ENCODE results near the gene MADCAM1.

The MADCAM1 gene

GRCh38 chr19:531009-531752 lies 34.9 kb downstream of the MADCAM1 start:
- H4K91ac ChIP-seq (ENCODE audit: low read length) = peak overlapping the region; percentile 95
- peak overlapping the region; percentile 93 to 95 for H3K18ac ChIP-seq (ENCODE audit: low read depth in 1 of 2, low read length in 2 of 2)
- peak overlapping the region in 1 of 2 experiments; percentile 76 for H2BK12ac ChIP-seq (ENCODE audit: low read length in 2 of 2)
- peak overlapping the region; percentile 85 to 88 for H3K4me3 ChIP-seq (ENCODE audit: insufficient read depth in 1 of 2, low read depth in 1 of 2, low read length in 2 of 2)
- peak overlapping the region; percentile 95 for H4K8ac ChIP-seq (ENCODE audit: low read length)
- no peak overlapping the region for H2AK5ac ChIP-seq (ENCODE audit: low read length, severe bottlenecking)
- peaks cover 2 to 21% of the 10 kb centered on the region in 2 experiments for H3K36me3 ChIP-seq (ENCODE audit: control insufficient read depth in 1 of 2, insufficient read depth in 2 of 2, low read depth in 1 of 2, low read length in 2 of 2)
- H3K4me2 ChIP-seq (ENCODE audit: low read length, poor library complexity, severe bottlenecking) = peak overlapping the region; percentile 83
- H3K14ac ChIP-seq (ENCODE audit: low read length in 2 of 2) = peak overlapping the region in 1 of 2 experiments; percentile 45
- H2BK5ac ChIP-seq (ENCODE audit: low read depth, low read length, poor library complexity, severe bottlenecking) = peak overlapping the region; percentile 91
- peak overlapping the region; percentile 67 for H2BK120ac ChIP-seq (ENCODE audit: low read depth, low read length)
- no peak overlapping the region for H3K27ac ChIP-seq (ENCODE audit: low read length, poor library complexity, severe bottlenecking)
- H3K79me1 ChIP-seq (replicated peaks; ENCODE audit: low read length, poor library complexity, severe bottlenecking) = no peaks in the 10 kb centered on the region
- peak overlapping the region; percentile 56 for H2AFZ ChIP-seq (ENCODE audit: low read depth, low read length)
- H3K9ac ChIP-seq (ENCODE audit: low read length) = peak overlapping the region; percentile 83
- peaks cover 36% of the 10 kb centered on the region for H3K4me1 ChIP-seq (ENCODE audit: control insufficient read depth, insufficient read depth, low read depth, low read length)
- DNase-seq = peak; percentile 80
- H3K27me3 ChIP-seq (ENCODE audit: control insufficient read depth in 1 of 2, insufficient read depth in 1 of 2, low read length in 2 of 2) = peaks cover 0 to 3% of the 10 kb centered on the region in 2 experiments
- under 1% methylated on average over 54 of the region's 103 CpGs for WGBS
- peak overlapping the region in 1 of 2 experiments; percentile 11 for H3K23ac ChIP-seq (ENCODE audit: low read length in 2 of 2)
- peak overlapping the region; percentile 94 for H2BK15ac ChIP-seq (ENCODE audit: low read depth, poor library complexity, severe bottlenecking)
- peak overlapping the region; percentile 78 to 95 for H3K4ac ChIP-seq (ENCODE audit: low read depth in 1 of 2, low read length in 2 of 2)
- no peaks in the 10 kb centered on the region for H3K9me3 ChIP-seq (ENCODE audit: control insufficient read depth, low read length)

- Histone ChIP-seq H2BK5ac (ENCODE audit: low read depth, low read length, poor library complexity, severe bottlenecking) (peak within 1 kb of the TSS; percentile 91), H3K36me3 (ENCODE audit: control insufficient read depth in 1 of 2, insufficient read depth in 2 of 2, low read depth in 1 of 2, low read length in 2 of 2) (peaks cover 10 to 29% of the 10 kb centered on the region in 2 experiments), H2BK120ac (ENCODE audit: low read depth, low read length) (peak within 1 kb of the TSS; percentile 67), H3K4me2 (ENCODE audit: low read length, poor library complexity, severe bottlenecking) (peak within 1 kb of the TSS; percentile 97), H3K23ac (ENCODE audit: low read length in 2 of 2) (peak within 1 kb of the TSS in 1 of 2 experiments; percentile 81), H3K9ac (ENCODE audit: low read length) (peak within 1 kb of the TSS; percentile 91), H3K27ac (ENCODE audit: low read length, poor library complexity, severe bottlenecking) (peak within 1 kb of the TSS; percentile 88), H3K4me1 (ENCODE audit: control insufficient read depth, insufficient read depth, low read depth, low read length) (peaks cover 37% of the 10 kb centered on the region), H3K4ac (ENCODE audit: low read depth in 1 of 2, low read length in 2 of 2) (peak within 1 kb of the TSS; percentile 78 to 95), H2AFZ (ENCODE audit: low read depth, low read length) (peak within 1 kb of the TSS; percentile 56), H3K27me3 (ENCODE audit: control insufficient read depth in 1 of 2, insufficient read depth in 1 of 2, low read length in 2 of 2) (no peaks in the 10 kb centered on the region), H2AK5ac (ENCODE audit: low read length, severe bottlenecking) (no peak within 1 kb of the TSS), H3K18ac (ENCODE audit: low read depth in 1 of 2, low read length in 2 of 2) (peak within 1 kb of the TSS; percentile 93 to 95), H4K91ac (ENCODE audit: low read length) (peak within 1 kb of the TSS; percentile 95), H2BK15ac (ENCODE audit: low read depth, poor library complexity, severe bottlenecking) (peak within 1 kb of the TSS; percentile 94), H4K8ac (ENCODE audit: low read length) (peak within 1 kb of the TSS; percentile 95), H3K79me1 (replicated peaks; ENCODE audit: low read length, poor library complexity, severe bottlenecking) (peaks cover 6% of the 10 kb centered on the region), H3K14ac (ENCODE audit: low read length in 2 of 2) (peak within 1 kb of the TSS; percentile 80 to 81), H3K9me3 (ENCODE audit: control insufficient read depth, low read length) (no peaks in the 10 kb centered on the region), H3K4me3 (ENCODE audit: insufficient read depth in 1 of 2, low read depth in 1 of 2, low read length in 2 of 2) (peak within 1 kb of the TSS; percentile 88 to 89), H2BK12ac (ENCODE audit: low read length in 2 of 2) (peak within 1 kb of the TSS in 1 of 2 experiments; percentile 76)
- WGBS = under 1% methylated on average over 70 of the region's 84 CpGs
- DNase-seq = no peak
These were observed 35.7 kb downstream of the MADCAM1 start, which contains the start of gene CDC34 for GRCh38 chr19:531753-532560. Gene CDC34 (plus strand): TSS chr19:531760. CDS start chr19:531932, 172 bp downstream.

GRCh38 chr19:532561-533363 lies 36.5 kb downstream of the MADCAM1 start:
- peak; percentile 86 for DNase-seq
- H3K4me3 ChIP-seq (ENCODE audit: insufficient read depth in 1 of 2, low read depth in 1 of 2, low read length in 2 of 2) = peak overlapping the region; percentile 83 to 89
- H3K27me3 ChIP-seq (ENCODE audit: control insufficient read depth in 1 of 2, insufficient read depth in 1 of 2, low read length in 2 of 2) = no peaks in the 10 kb centered on the region
- H2BK5ac ChIP-seq (ENCODE audit: low read depth, low read length, poor library complexity, severe bottlenecking) = no peak overlapping the region
- H2AFZ ChIP-seq (ENCODE audit: low read depth, low read length) = no peak overlapping the region
- H3K4me1 ChIP-seq (ENCODE audit: control insufficient read depth, insufficient read depth, low read depth, low read length) = peaks cover 37% of the 10 kb centered on the region
- H3K79me1 ChIP-seq (replicated peaks; ENCODE audit: low read length, poor library complexity, severe bottlenecking) = peaks cover 7% of the 10 kb centered on the region
- peak overlapping the region; percentile 78 to 93 for H3K18ac ChIP-seq (ENCODE audit: low read depth in 1 of 2, low read length in 2 of 2)
- H3K4me2 ChIP-seq (ENCODE audit: low read length, poor library complexity, severe bottlenecking) = peak overlapping the region; percentile 97
- peak overlapping the region; percentile 52 for H4K91ac ChIP-seq (ENCODE audit: low read length)
- H3K27ac ChIP-seq (ENCODE audit: low read length, poor library complexity, severe bottlenecking) = peak overlapping the region; percentile 88
- H2BK120ac ChIP-seq (ENCODE audit: low read depth, low read length) = peak overlapping the region; percentile 54
- H3K4ac ChIP-seq (ENCODE audit: low read depth in 1 of 2, low read length in 2 of 2) = peak overlapping the region; percentile 67 to 81
- peak overlapping the region; percentile 73 for H2BK15ac ChIP-seq (ENCODE audit: low read depth, poor library complexity, severe bottlenecking)
- H3K9me3 ChIP-seq (ENCODE audit: control insufficient read depth, low read length) = no peaks in the 10 kb centered on the region
- peak overlapping the region; percentile 42 for H4K8ac ChIP-seq (ENCODE audit: low read length)
- 1% methylated on average over 47 of the region's 47 CpGs for WGBS
- H3K9ac ChIP-seq (ENCODE audit: low read length) = peak overlapping the region; percentile 91
- peak overlapping the region; percentile 41 for H2AK5ac ChIP-seq (ENCODE audit: low read length, severe bottlenecking)
- peaks cover 15 to 37% of the 10 kb centered on the region in 2 experiments for H3K36me3 ChIP-seq (ENCODE audit: control insufficient read depth in 1 of 2, insufficient read depth in 2 of 2, low read depth in 1 of 2, low read length in 2 of 2)
- peak overlapping the region; percentile 44 to 81 for H3K14ac ChIP-seq (ENCODE audit: low read length in 2 of 2)
- peak overlapping the region; percentile 93 to 99 for H3K23ac ChIP-seq (ENCODE audit: low read length in 2 of 2)
- H2BK12ac ChIP-seq (ENCODE audit: low read length in 2 of 2) = peak overlapping the region in 1 of 2 experiments; percentile 68
